Endothelial cell (in vitro differentiated cells): ENCODE data around the gene ZNF280B. TPM values are rescaled to one million over a fixed set of nuclear protein-coding genes. Genes with fewer than 3 reads are reported as not detected.
"Not testable (repeated sequence)": the region's sequence is repeated elsewhere in the genome, so short reads cannot be mapped to it uniquely, and the experiment has no call there.

Experiments
- DNase-seq: peaks from one replicate; pipeline ENCODE4 v3.0.0; 2021; ENCODE audit warnings: low spot score
- H3K27ac Mint-ChIP-seq: one replicate; pipeline ENCODE4 v1.8.0; 2021; ENCODE audit warnings: mixed read lengths, inconsistent platforms; ENCODE audit not compliant: unreplicated experiment
- H3K27me3 Mint-ChIP-seq: one replicate; pipeline ENCODE4 v1.8.0; 2021; ENCODE audit warnings: mild to moderate bottlenecking, moderate library complexity, mixed read lengths, inconsistent platforms; ENCODE audit not compliant: unreplicated experiment
- H3K36me3 Mint-ChIP-seq: one replicate; pipeline ENCODE4 v1.8.0; 2021; ENCODE audit warnings: mild to moderate bottlenecking, low read depth, mixed read lengths, inconsistent platforms; ENCODE audit not compliant: unreplicated experiment
- H3K4me1 Mint-ChIP-seq: one replicate; pipeline ENCODE4 v1.8.0; 2021; ENCODE audit warnings: mild to moderate bottlenecking, mixed read lengths, inconsistent platforms; ENCODE audit not compliant: unreplicated experiment
- H3K4me3 Mint-ChIP-seq: one replicate; pipeline ENCODE4 v1.8.0; 2021; ENCODE audit warnings: mild to moderate bottlenecking, mixed read lengths, inconsistent platforms; ENCODE audit not compliant: unreplicated experiment
- H3K9me3 Mint-ChIP-seq: one replicate; pipeline ENCODE4 v1.8.0; 2021; ENCODE audit warnings: mixed read lengths, inconsistent platforms; ENCODE audit not compliant: unreplicated experiment
- CTCF ChIP-seq: fragments of 200-600 bp; sonication (generic); IDR thresholded peaks from one replicate; pipeline ENCODE4 v1.5.0; 2021; ENCODE audit warnings: antibody characterized with exemption; ENCODE audit not compliant: unreplicated experiment
- total RNA-seq: library from RNA; stranded (reverse); fragmentation: NEBNext Ultra II Directional; extraction: Animal tissue kit (Norgen Biotek cat#: 25700); gene quantifications from one replicate; pipeline ENCODE4 v1.2.1, GENCODE V29; 2021; ENCODE audit not compliant: unreplicated experiment

ZNF280B gene
- total RNA-seq, 1 donor from 2014 or later: 6.8 TPM

GRCh38 chr22:22452996-22453686, 55.4 kb downstream of the ZNF280B start:
- peaks cover 12% of the 10 kb centered on the region for H3K36me3 Mint-ChIP-seq
- H3K4me1 Mint-ChIP-seq: no peaks in the 10 kb centered on the region
- no peak overlapping the region for H3K27ac Mint-ChIP-seq
- no peak for DNase-seq
- no peak overlapping the region for H3K4me3 Mint-ChIP-seq
- TF ChIP-seq CTCF: no peak
- H3K9me3 Mint-ChIP-seq: peaks cover 14% of the 10 kb centered on the region
- H3K27me3 Mint-ChIP-seq: peaks cover 2% of the 10 kb centered on the region

GRCh38 chr22:22452211-22452610, 56.3 kb downstream of the ZNF280B start:
- Mint-ChIP-seq H3K27me3 (peaks cover 2% of the 10 kb centered on the region), H3K4me1 (peaks cover under 1% of the 10 kb centered on the region), H3K9me3 (peaks cover 14% of the 10 kb centered on the region), H3K4me3 (peak overlapping the region; percentile 29), H3K27ac (no peak overlapping the region), H3K36me3 (peaks cover 7% of the 10 kb centered on the region)
- DNase-seq: no peak
- TF ChIP-seq CTCF: no peak

GRCh38 chr22:22450343-22450839, 58.2 kb downstream of the ZNF280B start:
- H3K9me3 Mint-ChIP-seq: peaks cover 14% of the 10 kb centered on the region
- peaks cover 2% of the 10 kb centered on the region for H3K27me3 Mint-ChIP-seq
- no peak overlapping the region for H3K27ac Mint-ChIP-seq
- no peak for TF ChIP-seq CTCF
- no peak for DNase-seq
- H3K4me3 Mint-ChIP-seq: no peak overlapping the region
- peaks cover 7% of the 10 kb centered on the region for H3K36me3 Mint-ChIP-seq
- peaks cover 4% of the 10 kb centered on the region for H3K4me1 Mint-ChIP-seq

- DNase-seq: no peak
- H3K9me3 Mint-ChIP-seq: peaks cover 14% of the 10 kb centered on the region
- no peaks in the 10 kb centered on the region for H3K27me3 Mint-ChIP-seq
- H3K36me3 Mint-ChIP-seq: peaks cover 7% of the 10 kb centered on the region
- H3K4me3 Mint-ChIP-seq: no peak overlapping the region
- no peak overlapping the region for H3K27ac Mint-ChIP-seq
- H3K4me1 Mint-ChIP-seq: peaks cover 4% of the 10 kb centered on the region
- TF ChIP-seq CTCF: no peak
Observed at GRCh38 chr22:22449819-22450218, 58.7 kb downstream of the ZNF280B start.

- TF ChIP-seq CTCF: no peak
- Mint-ChIP-seq H3K4me1 (peaks cover 4% of the 10 kb centered on the region), H3K9me3 (no peaks in the 10 kb centered on the region), H3K36me3 (no peaks in the 10 kb centered on the region), H3K27ac (no peak overlapping the region), H3K27me3 (no peaks in the 10 kb centered on the region), H3K4me3 (no peak overlapping the region)
- DNase-seq: no peak
Observed at GRCh38 chr22:22446517-22446916, 62.0 kb downstream of the ZNF280B start.

GRCh38 chr22:22444007-22444589, 64.4 kb downstream of the ZNF280B start:
- not testable (repeated sequence) for H3K4me1 Mint-ChIP-seq, H3K4me3 Mint-ChIP-seq, H3K9me3 Mint-ChIP-seq, DNase-seq, H3K27ac Mint-ChIP-seq, H3K27me3 Mint-ChIP-seq, H3K36me3 Mint-ChIP-seq
